GM19468 (cell line): Measurements from ENCODE around the gene CCL11.
"Not testable (repeated sequence)": the region's sequence is repeated elsewhere in the genome, so short reads cannot be mapped to it uniquely, and the experiment has no call there.

Source experiments
- ATAC-seq: cut with Tn5 transposase; IDR thresholded peaks from one replicate; pipeline ENCODE4 v1.9.1; 2021; ENCODE audit warnings: mild to moderate bottlenecking, moderate library complexity, moderate number of reproducible peaks; ENCODE audit not compliant: unreplicated experiment; ENCODE audit errors: extremely low read depth

Gene CCL11

DNA sequence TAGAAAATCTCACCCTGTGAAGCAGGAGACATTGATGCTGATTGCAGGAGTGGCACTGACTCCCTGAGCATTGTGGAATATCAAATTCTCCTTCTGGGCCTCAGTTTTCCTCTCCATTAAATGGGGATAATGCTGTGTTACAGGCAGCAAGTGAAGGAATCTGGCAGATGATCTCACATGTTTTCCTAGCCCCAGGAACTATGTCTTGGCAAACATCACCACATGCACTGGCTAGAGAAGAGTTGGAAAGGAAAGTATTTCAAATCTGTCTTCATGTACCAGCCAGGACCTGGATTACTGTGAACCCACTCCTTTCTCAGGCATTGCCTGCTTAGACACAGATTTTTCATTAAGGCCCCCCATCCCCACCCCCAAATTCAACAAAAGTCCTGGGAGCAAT is 20.1 kb downstream of the CCL11 start:
- ATAC-seq = no peak

- ATAC-seq = no peak
Observed at GRCh38 chr17:34306466-34306865, 20.9 kb downstream of the CCL11 start.

GRCh38 chr17:34307110-34307509 is 21.6 kb downstream of the CCL11 start:
- no peak for ATAC-seq

DNA sequence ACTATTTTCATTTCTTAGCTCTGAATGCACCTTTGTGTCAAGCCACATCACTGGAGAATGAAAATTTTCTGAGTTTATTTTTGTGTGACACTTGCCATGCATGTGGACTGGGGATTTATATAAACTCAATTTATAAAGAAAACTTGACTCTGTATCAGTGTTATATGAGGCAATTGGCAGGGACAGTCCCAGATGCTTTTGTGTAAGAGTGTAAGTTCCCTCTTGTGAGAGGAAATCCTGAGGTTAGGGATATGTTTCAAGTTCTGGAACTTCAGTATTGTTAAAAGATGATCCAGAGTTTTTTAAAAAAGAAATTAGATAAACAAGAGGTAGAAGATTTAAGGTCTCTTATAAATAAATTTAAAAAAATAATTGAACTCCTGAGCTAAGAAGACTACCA is 22.8 kb downstream of the CCL11 start:
- ATAC-seq = no peak

GRCh38 chr17:34311291-34311690 is 25.7 kb downstream of the CCL11 start:
- no peak for ATAC-seq

- no peak for ATAC-seq
Observed at GRCh38 chr17:34312080-34312479, 26.5 kb downstream of the CCL11 start.

- no peak for ATAC-seq
Observed at GRCh38 chr17:34313164-34313563, 27.6 kb downstream of the CCL11 start.

DNA sequence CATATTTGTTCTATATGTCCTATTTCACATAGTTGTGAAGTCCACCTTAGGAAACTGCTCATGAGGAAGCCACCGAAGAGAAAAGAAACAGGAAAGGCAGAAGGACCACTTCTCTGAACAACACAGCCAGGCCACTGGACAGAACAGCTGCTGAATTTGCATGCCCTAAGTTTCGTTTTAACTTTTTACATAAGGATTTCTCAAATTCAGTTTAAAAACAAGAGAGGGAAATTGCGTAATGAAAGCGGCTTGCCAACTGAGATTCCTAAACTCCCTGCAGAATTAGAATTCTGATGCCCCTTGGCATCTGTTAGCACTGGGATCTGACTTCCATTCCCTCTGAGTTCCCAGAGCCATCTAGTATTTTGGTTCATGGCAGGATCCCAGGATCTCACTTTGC is 28.7 kb downstream of the CCL11 start:
- ATAC-seq = no peak

DNA sequence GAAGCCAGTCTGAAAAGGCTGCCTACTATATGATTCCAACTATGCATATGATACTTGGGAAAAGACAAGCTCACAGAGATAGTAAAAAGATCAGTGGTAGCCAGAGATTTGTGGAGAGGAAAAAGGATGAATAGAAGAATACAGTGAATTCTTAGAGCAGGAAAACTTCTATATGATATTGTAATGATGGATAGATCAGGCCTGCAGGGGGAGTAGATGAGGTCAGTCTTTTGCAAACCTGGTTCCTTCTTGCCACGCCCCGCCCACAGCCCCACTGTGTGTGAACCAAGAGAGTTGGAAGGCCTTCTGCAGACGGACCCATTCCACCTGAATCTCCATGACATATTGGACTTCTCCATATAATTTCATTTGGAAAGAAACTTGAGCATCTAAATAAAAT is 32.9 kb downstream of the CCL11 start:
- ATAC-seq = no peak

DNA sequence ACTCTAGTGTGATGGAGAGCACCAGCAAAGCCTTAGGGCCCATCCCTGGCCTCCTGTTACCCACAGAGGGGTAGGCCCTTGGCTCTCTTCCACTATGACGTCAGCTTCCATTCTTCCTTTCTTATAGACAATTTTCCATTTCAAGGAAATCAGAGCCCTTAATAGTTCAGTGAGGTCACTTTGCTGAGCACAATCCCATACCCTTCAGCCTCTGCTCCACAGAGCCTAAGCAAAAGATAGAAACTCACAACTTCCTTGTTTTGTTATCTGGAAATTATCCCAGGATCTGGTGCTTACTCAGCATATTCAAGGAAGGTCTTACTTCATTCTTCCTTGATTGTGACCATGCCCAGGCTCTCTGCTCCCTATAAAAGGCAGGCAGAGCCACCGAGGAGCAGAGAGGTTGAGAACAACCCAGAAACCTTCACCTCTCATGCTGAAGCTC is 33.5 kb downstream of the CCL11 start, which contains the start of gene CCL8:
Gene CCL8 (plus strand): TSS at position 397 of the 445 bp plus-strand sequence. CDS start 67 bp downstream, outside the sequence.
- no peak for ATAC-seq

- ATAC-seq = no peak
Observed at GRCh38 chr17:34321964-34322363, 36.4 kb downstream of the CCL11 start.

DNA sequence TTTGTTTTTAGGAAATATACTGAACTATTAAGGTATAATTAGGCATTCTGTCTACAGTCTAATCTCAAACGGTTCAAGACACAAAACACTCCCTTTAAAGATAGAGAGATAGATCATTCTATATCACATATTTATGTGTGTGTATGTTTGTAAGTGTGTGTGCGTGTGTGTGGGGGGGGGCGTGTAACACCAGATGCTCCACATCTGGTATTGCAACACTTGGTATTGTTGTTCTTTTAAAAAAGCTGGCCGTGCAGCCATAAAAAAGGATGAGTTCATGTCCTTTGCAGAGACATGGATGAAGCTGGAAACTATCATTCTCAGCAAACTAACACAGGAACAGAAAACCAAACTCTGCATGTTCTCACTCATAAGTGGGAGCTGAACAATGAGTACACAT is 42.0 kb downstream of the CCL11 start:
- ATAC-seq = not testable (repeated sequence)

- ATAC-seq = no peak
Observed at GRCh38 chr17:34337701-34338100, 52.2 kb downstream of the CCL11 start.
